Measurements from ENCODE around the gene CACNA1C.

DNA sequence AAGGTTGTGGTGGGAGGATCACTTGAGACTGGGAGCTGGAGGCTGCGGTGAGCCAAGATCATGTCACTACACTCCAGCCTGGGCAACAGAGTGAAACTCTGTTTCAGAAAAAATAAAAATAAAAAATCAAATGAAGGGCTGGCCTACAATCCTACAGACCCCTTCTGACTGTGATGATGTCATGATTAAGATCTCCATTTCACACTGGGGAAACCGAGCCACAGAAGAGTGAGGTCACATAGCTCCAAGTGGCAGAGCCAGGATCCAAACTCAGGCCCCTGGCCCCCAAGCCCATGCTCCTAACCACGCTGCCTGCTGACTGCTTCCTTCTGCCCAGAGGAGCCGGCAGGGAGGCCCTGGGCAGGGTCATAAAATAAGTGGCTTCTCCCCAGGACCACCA is 483.9 kb downstream of the CACNA1C start:
- TF ChIP-seq CTCF (IDR thresholded peaks at IDR 0.05; ENCODE audit: borderline replicate concordance, extremely low read depth, low read length, poor library complexity, severe bottlenecking) (no peak), EZH2 (IDR thresholded peaks at IDR 0.05; ENCODE audit: borderline replicate concordance, low read depth, low read length, severe bottlenecking) (no peak)

Measured in DND-41 (cell line).